MM.1S (cell line): ENCODE measurements around the gene RMI2.

Experiments
- CTCF ChIP-seq: fragments of 300-600 bp; sonication (generic); IDR thresholded peaks from 2 replicates; pipeline ENCODE4 v1.5.1; 2016; ENCODE audit warnings: antibody characterized with exemption, low read length, mixed read lengths
- EZH2 ChIP-seq: fragments of 300-600 bp; sonication (generic); optimal IDR thresholded peaks from 2 replicates; pipeline ENCODE3; 2017; ENCODE audit warnings: low read depth, mild to moderate bottlenecking, antibody characterized with exemption, low read length, mixed read lengths
- EZH2phosphoT487 ChIP-seq: fragments of 300-600 bp; sonication (generic); IDR thresholded peaks from 2 replicates; pipeline ENCODE4 v1.6.1; 2018; ENCODE audit warnings: antibody characterized with exemption, low read length

GRCh38 chr16:11314309-11314894, 30.9 kb upstream of the RMI2 start:
- TF ChIP-seq CTCF (no peak), EZH2 (no peak), EZH2phosphoT487 (no peak)
